Measurements from ENCODE around the gene TNPO2.

The TNPO2 gene

GRCh38 chr19:12723641-12724426, at the start of gene TNPO2:
TNPO2 (minus strand) TSS chr19:12723932; CDS start chr19:12720977, 2,955 bp downstream.
- TF ChIP-seq CTCF (IDR thresholded peaks at IDR 0.05), result no peak
- no peak for TF ChIP-seq ZFX (IDR thresholded peaks at IDR 0.05; ENCODE audit: borderline replicate concordance)
- H3K27ac ChIP-seq, result peak within 1 kb of the TSS; percentile 94

- TF ChIP-seq CTCF (IDR thresholded peaks at IDR 0.05) (no peak), ZFX (IDR thresholded peaks at IDR 0.05; ENCODE audit: borderline replicate concordance) (no peak)
- H3K27ac ChIP-seq, result peak overlapping the region; percentile 95; the same call in 1 of the 2 replicates
Observed at GRCh38 chr19:12772323-12772722, 48.6 kb upstream of the TNPO2 start.

GRCh38 chr19:12770922-12771321, 47.2 kb upstream of the TNPO2 start:
- no peak overlapping the region for H3K27ac ChIP-seq
- TF ChIP-seq CTCF (IDR thresholded peaks at IDR 0.05) (no peak), ZFX (IDR thresholded peaks at IDR 0.05; ENCODE audit: borderline replicate concordance) (no peak)

- no peak overlapping the region for H3K27ac ChIP-seq
- TF ChIP-seq ZFX (IDR thresholded peaks at IDR 0.05; ENCODE audit: borderline replicate concordance), result no peak
- no peak for TF ChIP-seq CTCF (IDR thresholded peaks at IDR 0.05)
Observed at GRCh38 chr19:12769689-12770088, 46.0 kb upstream of the TNPO2 start.

GRCh38 chr19:12767666-12768065, 43.9 kb upstream of the TNPO2 start:
- no peak overlapping the region for H3K27ac ChIP-seq
- no peak for TF ChIP-seq CTCF (IDR thresholded peaks at IDR 0.05)
- no peak for TF ChIP-seq ZFX (IDR thresholded peaks at IDR 0.05; ENCODE audit: borderline replicate concordance)

GRCh38 chr19:12767150-12767549, 43.4 kb upstream of the TNPO2 start:
- TF ChIP-seq ZFX (IDR thresholded peaks at IDR 0.05; ENCODE audit: borderline replicate concordance) (no peak), CTCF (IDR thresholded peaks at IDR 0.05) (no peak)
- H3K27ac ChIP-seq, result peak overlapping the region; percentile 60; the same call in 1 of the 2 replicates

- TF ChIP-seq ZFX (IDR thresholded peaks at IDR 0.05; ENCODE audit: borderline replicate concordance) (no peak), CTCF (IDR thresholded peaks at IDR 0.05) (peak; percentile 98)
- H3K27ac ChIP-seq, result peak overlapping the region; percentile 60
Observed at GRCh38 chr19:12766051-12766521, 42.4 kb upstream of the TNPO2 start.

Data from 22Rv1 (cell line).